ENCODE data around the gene CHST8. TPM values are rescaled to one million over a fixed set of nuclear protein-coding genes. Genes with fewer than 3 reads are reported as not detected.

Gene CHST8
- polyA plus RNA-seq, 2 of the 4 experiments (the other 2 are of a cell fraction) = not detected

GRCh38 chr19:33701565-33701964 lies 79.8 kb downstream of the CHST8 start:
- peak; percentile 28 for FAIRE-seq
- TF ChIP-seq NR3C1 (IDR thresholded peaks at IDR 0.05) (no peak), SMC3 (IDR thresholded peaks at IDR 0.05) (no peak), CEBPB (IDR thresholded peaks at IDR 0.05) (no peak), FOSB (CRISPR knock-in tag; IDR thresholded peaks at IDR 0.05) (no peak), HOXB13 (CRISPR knock-in tag; IDR thresholded peaks at IDR 0.05; ENCODE audit: low read depth) (no peak), ZSCAN20 (CRISPR knock-in tag; IDR thresholded peaks at IDR 0.05) (no peak), MAZ (IDR thresholded peaks at IDR 0.05; ENCODE audit: borderline replicate concordance, low read depth, low read length) (no peak)
- TF ChIP-seq, protein P1, sequence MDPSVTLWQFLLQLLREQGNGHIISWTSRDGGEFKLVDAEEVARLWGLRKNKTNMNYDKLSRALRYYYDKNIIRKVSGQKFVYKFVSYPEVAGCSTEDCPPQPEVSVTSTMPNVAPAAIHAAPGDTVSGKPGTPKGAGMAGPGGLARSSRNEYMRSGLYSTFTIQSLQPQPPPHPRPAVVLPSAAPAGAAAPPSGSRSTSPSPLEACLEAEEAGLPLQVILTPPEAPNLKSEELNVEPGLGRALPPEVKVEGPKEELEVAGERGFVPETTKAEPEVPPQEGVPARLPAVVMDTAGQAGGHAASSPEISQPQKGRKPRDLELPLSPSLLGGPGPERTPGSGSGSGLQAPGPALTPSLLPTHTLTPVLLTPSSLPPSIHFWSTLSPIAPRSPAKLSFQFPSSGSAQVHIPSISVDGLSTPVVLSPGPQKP (IDR thresholded peaks at IDR 0.05; ENCODE audit: low read depth, low read length) = no peak
- TF ChIP-seq, protein P2, sequence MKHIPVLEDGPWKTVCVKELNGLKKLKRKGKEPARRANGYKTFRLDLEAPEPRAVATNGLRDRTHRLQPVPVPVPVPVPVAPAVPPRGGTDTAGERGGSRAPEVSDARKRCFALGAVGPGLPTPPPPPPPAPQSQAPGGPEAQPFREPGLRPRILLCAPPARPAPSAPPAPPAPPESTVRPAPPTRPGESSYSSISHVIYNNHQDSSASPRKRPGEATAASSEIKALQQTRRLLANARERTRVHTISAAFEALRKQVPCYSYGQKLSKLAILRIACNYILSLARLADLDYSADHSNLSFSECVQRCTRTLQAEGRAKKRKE (CRISPR knock-in tag; IDR thresholded peaks at IDR 0.05; ENCODE audit: low read depth) = no peak
- TF ChIP-seq, protein P3, sequence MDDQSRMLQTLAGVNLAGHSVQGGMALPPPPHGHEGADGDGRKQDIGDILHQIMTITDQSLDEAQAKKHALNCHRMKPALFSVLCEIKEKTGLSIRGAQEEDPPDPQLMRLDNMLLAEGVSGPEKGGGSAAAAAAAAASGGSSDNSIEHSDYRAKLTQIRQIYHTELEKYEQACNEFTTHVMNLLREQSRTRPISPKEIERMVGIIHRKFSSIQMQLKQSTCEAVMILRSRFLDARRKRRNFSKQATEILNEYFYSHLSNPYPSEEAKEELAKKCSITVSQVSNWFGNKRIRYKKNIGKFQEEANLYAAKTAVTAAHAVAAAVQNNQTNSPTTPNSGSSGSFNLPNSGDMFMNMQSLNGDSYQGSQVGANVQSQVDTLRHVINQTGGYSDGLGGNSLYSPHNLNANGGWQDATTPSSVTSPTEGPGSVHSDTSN (IDR thresholded peaks at IDR 0.05) = no peak
- Histone ChIP-seq H3K9me3 (no peaks in the 10 kb centered on the region), H3K4me2 (no peak overlapping the region), H3K4me1 (no peaks in the 10 kb centered on the region), H3K27ac (no peak overlapping the region), H3K4me3 (no peak overlapping the region)
- CTCF ChIA-PET = no interaction called here
- no peak for DNase-seq (ENCODE audit: low read depth in 1 of 2, low spot score in 1 of 2)
- 15% methylated on average over 8 of the region's 8 CpGs for WGBS (ENCODE audit: missing lambda C conversion rate)
- ATAC-seq = no peak
- POLR2A ChIA-PET = no interaction called here

DNA sequence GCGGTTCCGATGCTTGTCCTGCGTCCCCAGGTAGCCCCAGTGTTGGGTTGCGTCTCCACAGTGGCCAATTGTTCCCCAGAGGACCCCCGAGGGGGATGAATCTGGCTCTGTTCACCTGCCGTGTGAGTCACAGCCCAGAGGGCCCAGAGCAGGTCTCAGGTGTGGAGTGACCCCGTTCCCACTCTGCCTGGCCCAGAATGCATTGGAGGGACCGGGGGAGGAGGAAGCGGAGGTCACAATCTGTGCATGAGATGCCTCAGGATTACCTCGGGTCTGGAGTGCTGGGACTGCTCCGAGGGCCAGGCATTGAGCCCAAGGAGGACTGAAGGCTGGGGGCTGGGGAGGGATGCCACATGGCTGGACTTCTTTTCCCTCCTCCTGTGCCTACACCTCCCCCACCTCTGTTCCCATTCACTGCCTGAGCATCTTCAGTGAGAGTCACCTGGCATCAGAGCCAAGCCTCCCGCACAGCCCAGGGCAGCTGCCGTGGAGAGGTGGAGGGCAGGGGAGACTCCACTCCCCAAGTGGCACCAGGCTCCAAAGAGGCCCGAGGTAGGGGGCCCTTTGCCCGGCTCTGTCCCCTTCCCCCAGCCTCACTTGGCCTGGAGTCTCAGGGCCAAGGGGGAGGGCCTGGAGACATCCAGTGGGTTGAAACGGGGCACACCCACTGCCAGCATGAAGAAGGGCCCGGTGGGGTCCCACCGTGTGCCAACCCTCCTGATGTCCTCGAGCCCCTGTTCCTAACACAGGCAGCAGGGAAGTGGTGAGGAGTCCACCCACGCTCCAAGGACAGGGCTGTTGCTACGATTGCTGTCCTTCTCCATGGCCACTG lies 81.1 kb downstream of the CHST8 start:
- WGBS (ENCODE audit: missing lambda C conversion rate) = 20% methylated on average over 21 of the region's 21 CpGs

More for the DNA sequence above, 81.1 kb downstream of the CHST8 start:
- CTCF ChIA-PET = interaction anchor here (1.0 kb wide), 1 partner anchor 7 kb away, joined by 5 read pairs; no protein-coding TSS in a partner anchor
- ATAC-seq = no peak
- no peak for TF ChIP-seq RARB (CRISPR knock-in tag; IDR thresholded peaks at IDR 0.05)
- no peak for TF ChIP-seq JUN (IDR thresholded peaks at IDR 0.05)
- no peak for TF ChIP-seq HES2 (IDR thresholded peaks at IDR 0.05)
- TF ChIP-seq, protein P4, sequence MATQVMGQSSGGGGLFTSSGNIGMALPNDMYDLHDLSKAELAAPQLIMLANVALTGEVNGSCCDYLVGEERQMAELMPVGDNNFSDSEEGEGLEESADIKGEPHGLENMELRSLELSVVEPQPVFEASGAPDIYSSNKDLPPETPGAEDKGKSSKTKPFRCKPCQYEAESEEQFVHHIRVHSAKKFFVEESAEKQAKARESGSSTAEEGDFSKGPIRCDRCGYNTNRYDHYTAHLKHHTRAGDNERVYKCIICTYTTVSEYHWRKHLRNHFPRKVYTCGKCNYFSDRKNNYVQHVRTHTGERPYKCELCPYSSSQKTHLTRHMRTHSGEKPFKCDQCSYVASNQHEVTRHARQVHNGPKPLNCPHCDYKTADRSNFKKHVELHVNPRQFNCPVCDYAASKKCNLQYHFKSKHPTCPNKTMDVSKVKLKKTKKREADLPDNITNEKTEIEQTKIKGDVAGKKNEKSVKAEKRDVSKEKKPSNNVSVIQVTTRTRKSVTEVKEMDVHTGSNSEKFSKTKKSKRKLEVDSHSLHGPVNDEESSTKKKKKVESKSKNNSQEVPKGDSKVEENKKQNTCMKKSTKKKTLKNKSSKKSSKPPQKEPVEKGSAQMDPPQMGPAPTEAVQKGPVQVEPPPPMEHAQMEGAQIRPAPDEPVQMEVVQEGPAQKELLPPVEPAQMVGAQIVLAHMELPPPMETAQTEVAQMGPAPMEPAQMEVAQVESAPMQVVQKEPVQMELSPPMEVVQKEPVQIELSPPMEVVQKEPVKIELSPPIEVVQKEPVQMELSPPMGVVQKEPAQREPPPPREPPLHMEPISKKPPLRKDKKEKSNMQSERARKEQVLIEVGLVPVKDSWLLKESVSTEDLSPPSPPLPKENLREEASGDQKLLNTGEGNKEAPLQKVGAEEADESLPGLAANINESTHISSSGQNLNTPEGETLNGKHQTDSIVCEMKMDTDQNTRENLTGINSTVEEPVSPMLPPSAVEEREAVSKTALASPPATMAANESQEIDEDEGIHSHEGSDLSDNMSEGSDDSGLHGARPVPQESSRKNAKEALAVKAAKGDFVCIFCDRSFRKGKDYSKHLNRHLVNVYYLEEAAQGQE (IDR thresholded peaks at IDR 0.05) = no peak
- TF ChIP-seq SMC3 (IDR thresholded peaks at IDR 0.05) = no peak
- TF ChIP-seq NPAS2 (CRISPR knock-in tag; IDR thresholded peaks at IDR 0.05; ENCODE audit: borderline replicate concordance) = no peak
- H3K4me1 ChIP-seq = no peaks in the 10 kb centered on the region
- H3K9me3 ChIP-seq = no peaks in the 10 kb centered on the region
- no peak for FAIRE-seq
- H3K4me3 ChIP-seq = no peak overlapping the region
- H3K4me2 ChIP-seq = no peak overlapping the region
- DNase-seq (ENCODE audit: low read depth in 1 of 2, low spot score in 1 of 2) = no peak
- H3K27ac ChIP-seq = no peak overlapping the region
- POLR2A ChIA-PET = no interaction called here
